Measurements from ENCODE around the gene FAM83G. TPM values are rescaled to one million over a fixed set of nuclear protein-coding genes. Genes with fewer than 3 reads are reported as not detected.

Gene FAM83G
- total RNA-seq, 1 donor from 2014 or later: 2.2 TPM

- intact Hi-C loops (cut with micrococcal nuclease): no loop called here
Measured at GRCh38 chr17:19016297-19016696, 11.7 kb upstream of the FAM83G start.

GRCh38 chr17:19015428-19015827 is 10.9 kb upstream of the FAM83G start:
- no peaks in the 10 kb centered on the region for H3K4me1 ChIP-seq
- no peak overlapping the region for H3K27ac ChIP-seq (replicated peaks)
- no peaks in the 10 kb centered on the region for H3K27me3 ChIP-seq (ENCODE audit: low read depth)
- no peaks in the 10 kb centered on the region for H3K9me3 ChIP-seq (replicated peaks)
- no peak for TF ChIP-seq CTCF (IDR thresholded peaks at IDR 0.05; ENCODE audit: borderline replicate concordance)
- no peak for DNase-seq
- no peaks in the 10 kb centered on the region for H3K36me3 ChIP-seq
- intact Hi-C loops (cut with micrococcal nuclease): no loop called here
- H3K4me3 ChIP-seq: no peak overlapping the region

More at GRCh38 chr17:19016297-19016696, 11.7 kb upstream of the FAM83G start:
- no peaks in the 10 kb centered on the region for H3K36me3 ChIP-seq
- no peaks in the 10 kb centered on the region for H3K9me3 ChIP-seq (replicated peaks)
- H3K27ac ChIP-seq (replicated peaks): no peak overlapping the region
- no peak overlapping the region for H3K4me3 ChIP-seq
- DNase-seq: no peak
- H3K27me3 ChIP-seq (ENCODE audit: low read depth): no peaks in the 10 kb centered on the region
- no peaks in the 10 kb centered on the region for H3K4me1 ChIP-seq
- no peak for TF ChIP-seq CTCF (IDR thresholded peaks at IDR 0.05; ENCODE audit: borderline replicate concordance)

GRCh38 chr17:19014628-19015215 is 10.2 kb upstream of the FAM83G start:
- no peaks in the 10 kb centered on the region for H3K4me1 ChIP-seq
- no peak for TF ChIP-seq CTCF (IDR thresholded peaks at IDR 0.05; ENCODE audit: borderline replicate concordance)
- H3K27me3 ChIP-seq (ENCODE audit: low read depth): no peaks in the 10 kb centered on the region
- H3K4me3 ChIP-seq: no peak overlapping the region
- intact Hi-C loops (cut with micrococcal nuclease): no loop called here
- no peaks in the 10 kb centered on the region for H3K36me3 ChIP-seq
- H3K27ac ChIP-seq (replicated peaks): no peak overlapping the region
- DNase-seq: no peak
- H3K9me3 ChIP-seq (replicated peaks): no peaks in the 10 kb centered on the region

- Histone ChIP-seq H3K4me1 (no peaks in the 10 kb centered on the region), H3K36me3 (no peaks in the 10 kb centered on the region), H3K4me3 (no peak overlapping the region), H3K27ac (replicated peaks) (no peak overlapping the region), H3K27me3 (ENCODE audit: low read depth) (no peaks in the 10 kb centered on the region), H3K9me3 (replicated peaks) (no peaks in the 10 kb centered on the region)
- intact Hi-C loops (cut with micrococcal nuclease): no loop called here
- no peak for TF ChIP-seq CTCF (IDR thresholded peaks at IDR 0.05; ENCODE audit: borderline replicate concordance)
- DNase-seq: no peak
Measured at GRCh38 chr17:19013806-19014627, 9.5 kb upstream of the FAM83G start.

GRCh38 chr17:19013226-19013625 is 8.7 kb upstream of the FAM83G start:
- no peak overlapping the region for H3K4me3 ChIP-seq
- no peak for TF ChIP-seq CTCF (IDR thresholded peaks at IDR 0.05; ENCODE audit: borderline replicate concordance)
- no peaks in the 10 kb centered on the region for H3K36me3 ChIP-seq
- no peaks in the 10 kb centered on the region for H3K9me3 ChIP-seq (replicated peaks)
- no peaks in the 10 kb centered on the region for H3K4me1 ChIP-seq
- DNase-seq: no peak
- intact Hi-C loops (cut with micrococcal nuclease): no loop called here
- no peaks in the 10 kb centered on the region for H3K27me3 ChIP-seq (ENCODE audit: low read depth)
- H3K27ac ChIP-seq (replicated peaks): no peak overlapping the region

Measured in left ventricle myocardium inferior (tissue), 1 donor.